ENCODE data around the gene MSANTD3. TPM values are rescaled to one million over a fixed set of nuclear protein-coding genes. Genes with fewer than 3 reads are reported as not detected.
A peak's percentile ranks its signal among the peaks of the same experiment; 100 is the strongest.

Gene MSANTD3
- total and polyA plus RNA-seq, 9 of the 15 experiments (the other 6 are each of a cell fraction or from before 2014, with no cell fraction given), result 9.4 to 28.7 (median 22.3) TPM

DNA sequence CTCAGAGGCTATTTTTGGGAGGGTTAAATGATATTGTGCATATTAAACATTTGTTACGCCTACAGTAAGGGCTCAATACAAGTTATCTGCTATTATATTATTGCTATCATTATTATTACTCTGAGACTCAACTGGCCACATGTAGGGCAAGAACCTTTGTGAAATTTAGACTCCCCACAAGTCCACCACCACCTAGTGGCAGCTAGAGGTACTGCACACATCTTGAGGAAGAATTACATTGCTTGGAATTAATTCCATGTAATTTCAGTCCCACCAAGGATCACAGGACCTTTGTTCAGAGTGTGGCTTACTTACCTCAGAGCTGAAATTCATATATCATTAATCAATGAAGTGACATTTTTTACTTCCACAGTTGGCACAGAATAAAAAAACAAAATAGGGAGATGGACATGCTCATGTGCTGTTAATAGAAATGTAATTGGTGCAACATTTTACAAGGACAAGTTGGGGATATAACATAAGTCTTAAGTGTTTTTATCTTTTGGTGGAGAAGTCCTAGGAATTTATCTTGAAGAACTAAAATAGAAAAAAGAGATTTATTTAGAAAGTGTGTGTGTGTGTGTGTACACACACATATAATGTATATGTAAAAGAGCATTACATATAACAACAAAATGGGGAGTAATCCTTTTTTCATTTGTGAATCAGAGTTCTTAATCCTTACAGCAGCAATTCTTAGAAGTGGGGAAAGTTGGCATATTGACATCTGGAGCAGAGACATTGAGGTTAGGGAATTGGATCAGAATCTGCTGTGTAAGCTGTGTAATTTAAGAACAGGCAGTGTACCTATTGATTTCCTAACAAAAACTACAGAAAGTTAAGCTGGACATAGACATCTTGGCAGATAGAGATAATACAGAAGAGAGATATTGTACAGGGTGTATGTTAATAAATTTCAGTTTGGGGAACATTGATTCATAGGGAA is 11.2 kb downstream of the MSANTD3 start (continued):
- TF ChIP-seq, protein P1, sequence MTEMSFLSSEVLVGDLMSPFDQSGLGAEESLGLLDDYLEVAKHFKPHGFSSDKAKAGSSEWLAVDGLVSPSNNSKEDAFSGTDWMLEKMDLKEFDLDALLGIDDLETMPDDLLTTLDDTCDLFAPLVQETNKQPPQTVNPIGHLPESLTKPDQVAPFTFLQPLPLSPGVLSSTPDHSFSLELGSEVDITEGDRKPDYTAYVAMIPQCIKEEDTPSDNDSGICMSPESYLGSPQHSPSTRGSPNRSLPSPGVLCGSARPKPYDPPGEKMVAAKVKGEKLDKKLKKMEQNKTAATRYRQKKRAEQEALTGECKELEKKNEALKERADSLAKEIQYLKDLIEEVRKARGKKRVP (CRISPR knock-in tag; IDR thresholded peaks at IDR 0.05), result no peak
- TF ChIP-seq VEZF1 (CRISPR knock-in tag; IDR thresholded peaks at IDR 0.05) (peak; percentile 36; the same call in 1 of the 2 replicates), ZKSCAN8 (CRISPR knock-in tag; IDR thresholded peaks at IDR 0.05) (no peak), KLF16 (IDR thresholded peaks at IDR 0.05) (peak; percentile 32; the same call in 1 of the 2 replicates), SMAD2 (IDR thresholded peaks at IDR 0.05; ENCODE audit: low read depth, low read length) (no peak), SAFB (IDR thresholded peaks at IDR 0.05; ENCODE audit: borderline replicate concordance, low read depth, low read length) (no peak), ZNF124 (CRISPR knock-in tag; IDR thresholded peaks at IDR 0.05) (no peak)
- TF ChIP-seq, protein P2, sequence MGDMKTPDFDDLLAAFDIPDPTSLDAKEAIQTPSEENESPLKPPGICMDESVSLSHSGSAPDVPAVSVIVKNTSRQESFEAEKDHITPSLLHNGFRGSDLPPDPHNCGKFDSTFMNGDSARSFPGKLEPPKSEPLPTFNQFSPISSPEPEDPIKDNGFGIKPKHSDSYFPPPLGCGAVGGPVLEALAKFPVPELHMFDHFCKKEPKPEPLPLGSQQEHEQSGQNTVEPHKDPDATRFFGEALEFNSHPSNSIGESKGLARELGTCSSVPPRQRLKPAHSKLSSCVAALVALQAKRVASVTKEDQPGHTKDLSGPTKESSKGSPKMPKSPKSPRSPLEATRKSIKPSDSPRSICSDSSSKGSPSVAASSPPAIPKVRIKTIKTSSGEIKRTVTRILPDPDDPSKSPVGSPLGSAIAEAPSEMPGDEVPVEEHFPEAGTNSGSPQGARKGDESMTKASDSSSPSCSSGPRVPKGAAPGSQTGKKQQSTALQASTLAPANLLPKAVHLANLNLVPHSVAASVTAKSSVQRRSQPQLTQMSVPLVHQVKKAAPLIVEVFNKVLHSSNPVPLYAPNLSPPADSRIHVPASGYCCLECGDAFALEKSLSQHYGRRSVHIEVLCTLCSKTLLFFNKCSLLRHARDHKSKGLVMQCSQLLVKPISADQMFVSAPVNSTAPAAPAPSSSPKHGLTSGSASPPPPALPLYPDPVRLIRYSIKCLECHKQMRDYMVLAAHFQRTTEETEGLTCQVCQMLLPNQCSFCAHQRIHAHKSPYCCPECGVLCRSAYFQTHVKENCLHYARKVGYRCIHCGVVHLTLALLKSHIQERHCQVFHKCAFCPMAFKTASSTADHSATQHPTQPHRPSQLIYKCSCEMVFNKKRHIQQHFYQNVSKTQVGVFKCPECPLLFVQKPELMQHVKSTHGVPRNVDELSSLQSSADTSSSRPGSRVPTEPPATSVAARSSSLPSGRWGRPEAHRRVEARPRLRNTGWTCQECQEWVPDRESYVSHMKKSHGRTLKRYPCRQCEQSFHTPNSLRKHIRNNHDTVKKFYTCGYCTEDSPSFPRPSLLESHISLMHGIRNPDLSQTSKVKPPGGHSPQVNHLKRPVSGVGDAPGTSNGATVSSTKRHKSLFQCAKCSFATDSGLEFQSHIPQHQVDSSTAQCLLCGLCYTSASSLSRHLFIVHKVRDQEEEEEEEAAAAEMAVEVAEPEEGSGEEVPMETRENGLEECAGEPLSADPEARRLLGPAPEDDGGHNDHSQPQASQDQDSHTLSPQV (IDR thresholded peaks at IDR 0.05), result 0 out of 2 replicates have a peak, but pooled peaks have one; percentile 36
- TF ChIP-seq, protein P3, sequence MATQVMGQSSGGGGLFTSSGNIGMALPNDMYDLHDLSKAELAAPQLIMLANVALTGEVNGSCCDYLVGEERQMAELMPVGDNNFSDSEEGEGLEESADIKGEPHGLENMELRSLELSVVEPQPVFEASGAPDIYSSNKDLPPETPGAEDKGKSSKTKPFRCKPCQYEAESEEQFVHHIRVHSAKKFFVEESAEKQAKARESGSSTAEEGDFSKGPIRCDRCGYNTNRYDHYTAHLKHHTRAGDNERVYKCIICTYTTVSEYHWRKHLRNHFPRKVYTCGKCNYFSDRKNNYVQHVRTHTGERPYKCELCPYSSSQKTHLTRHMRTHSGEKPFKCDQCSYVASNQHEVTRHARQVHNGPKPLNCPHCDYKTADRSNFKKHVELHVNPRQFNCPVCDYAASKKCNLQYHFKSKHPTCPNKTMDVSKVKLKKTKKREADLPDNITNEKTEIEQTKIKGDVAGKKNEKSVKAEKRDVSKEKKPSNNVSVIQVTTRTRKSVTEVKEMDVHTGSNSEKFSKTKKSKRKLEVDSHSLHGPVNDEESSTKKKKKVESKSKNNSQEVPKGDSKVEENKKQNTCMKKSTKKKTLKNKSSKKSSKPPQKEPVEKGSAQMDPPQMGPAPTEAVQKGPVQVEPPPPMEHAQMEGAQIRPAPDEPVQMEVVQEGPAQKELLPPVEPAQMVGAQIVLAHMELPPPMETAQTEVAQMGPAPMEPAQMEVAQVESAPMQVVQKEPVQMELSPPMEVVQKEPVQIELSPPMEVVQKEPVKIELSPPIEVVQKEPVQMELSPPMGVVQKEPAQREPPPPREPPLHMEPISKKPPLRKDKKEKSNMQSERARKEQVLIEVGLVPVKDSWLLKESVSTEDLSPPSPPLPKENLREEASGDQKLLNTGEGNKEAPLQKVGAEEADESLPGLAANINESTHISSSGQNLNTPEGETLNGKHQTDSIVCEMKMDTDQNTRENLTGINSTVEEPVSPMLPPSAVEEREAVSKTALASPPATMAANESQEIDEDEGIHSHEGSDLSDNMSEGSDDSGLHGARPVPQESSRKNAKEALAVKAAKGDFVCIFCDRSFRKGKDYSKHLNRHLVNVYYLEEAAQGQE (IDR thresholded peaks at IDR 0.05; ENCODE audit: borderline replicate concordance), result peak; percentile 54; the same call in 1 of the 2 replicates
- TF ChIP-seq, protein P3 (CRISPR knock-in tag; IDR thresholded peaks at IDR 0.05; ENCODE audit: low read depth), result no peak

All from K562 (cell line).